Fibroblast of lung (primary cell): ENCODE results near the gene TMEM240. TPM values are rescaled to one million over a fixed set of nuclear protein-coding genes. Genes with fewer than 3 reads are reported as not detected.

ENCODE experiments used
- DNase-seq, 2 donors: peaks; one replicate each; pipeline versions ENCODE4 v3.0.0 to v3.0.0-alpha.2; 2010; ENCODE audit warnings: low read depth in 2 of 2
- H2AFZ ChIP-seq: 2 replicates; pipeline ENCODE4 v1.5.1; 2012; ENCODE audit warnings: low read length, control low read depth, inconsistent platforms
- H3K27ac ChIP-seq: 2 replicates; pipeline ENCODE4 v1.5.1; 2011; ENCODE audit warnings: low read length, control low read depth; ENCODE audit not compliant: insufficient read depth
- H3K27me3 ChIP-seq: 2 replicates; pipeline ENCODE4 v1.5.1; 2011; ENCODE audit warnings: mild to moderate bottlenecking, low read length; ENCODE audit not compliant: control insufficient read depth, insufficient read depth
- H3K36me3 ChIP-seq: 2 replicates; pipeline ENCODE4 v1.5.1; 2011; ENCODE audit warnings: low read length; ENCODE audit not compliant: control insufficient read depth, insufficient read depth
- H3K4me1 ChIP-seq: 2 replicates; pipeline ENCODE4 v1.5.1; 2011; ENCODE audit warnings: low read length; ENCODE audit not compliant: control insufficient read depth, insufficient read depth; ENCODE audit errors: extremely low read depth
- H3K4me2 ChIP-seq: 2 replicates; pipeline ENCODE4 v1.5.1; 2011; ENCODE audit warnings: low read length, control low read depth; ENCODE audit not compliant: insufficient read depth; ENCODE audit errors: extremely low read depth
- H3K4me3 ChIP-seq, 4 experiments: fragments of 200-600 bp in 1 of 4; sonication (generic) in 1 of 4; replicated peaks in 1 of 4; 2 replicates each; pipeline ENCODE4 v1.5.1; 2011 to 2016; ENCODE audit warnings: low read length in 4 of 4, low read depth in 3 of 4, mild to moderate bottlenecking in 3 of 4, control low read depth in 2 of 4, inconsistent platforms in 1 of 4, mixed read lengths in 1 of 4; ENCODE audit not compliant: insufficient read depth in 1 of 4; ENCODE audit errors: control extremely low read depth in 1 of 4
- H3K79me2 ChIP-seq: 2 replicates; pipeline ENCODE4 v1.5.1; 2012; ENCODE audit warnings: mild to moderate bottlenecking, low read length, inconsistent platforms; ENCODE audit not compliant: control insufficient read depth, insufficient read depth
- H3K9ac ChIP-seq: 2 replicates; pipeline ENCODE4 v1.5.1; 2011; ENCODE audit warnings: mild to moderate bottlenecking, low read length, control low read depth; ENCODE audit not compliant: insufficient read depth
- H3K9me3 ChIP-seq: 2 replicates; pipeline ENCODE4 v1.5.1; 2012; ENCODE audit warnings: low read depth, low read length; ENCODE audit not compliant: control insufficient read depth, insufficient read depth
- H4K20me1 ChIP-seq: 2 replicates; pipeline ENCODE4 v1.5.1; 2011; ENCODE audit warnings: low read length; ENCODE audit not compliant: control insufficient read depth, insufficient read depth; ENCODE audit errors: extremely low read depth
- EZH2 ChIP-seq: IDR thresholded peaks from 2 replicates; pipeline ENCODE4 v1.5.1; 2012; ENCODE audit warnings: low read length, control low read depth, mild to moderate bottlenecking; ENCODE audit errors: missing control alignments
- polyA plus RNA-seq, 2 donors: library from polyadenylated mRNA; depleted of rRNA in 1 of 2; stranded (reverse) in 1 of 2; unstranded in 1 of 2; fragments of >200 nt; gene quantifications; 2 replicates each; pipeline ENCODE4 v1.2.1, GENCODE V29; 2011 to 2012; ENCODE audit warnings: missing spikeins in 1 of 2
- total RNA-seq: library from RNA; depleted of rRNA; stranded (reverse); fragments of >200 nt; gene quantifications from 2 replicates; pipeline ENCODE4 v1.2.1, GENCODE V29; 2014
- TF ChIP-seq, protein P1 (sequence below), 2 donors: IDR thresholded peaks in 1 of 2; conservative IDR thresholded peaks in 1 of 2; 1 replicate in 1 of 2; 2 replicates in 1 of 2; pipeline ENCODE4 v1.5.1; 2011 to 2012; ENCODE audit warnings: low read length in 2 of 2, control low read depth in 1 of 2, inconsistent platforms in 1 of 2, low read depth in 1 of 2, mild to moderate bottlenecking in 1 of 2

Gene TMEM240
- total and polyA plus RNA-seq, 2 donors (not counting 1 experiment from before 2014, with no cell fraction given), result 1.4 to 5.4 TPM

DNA sequence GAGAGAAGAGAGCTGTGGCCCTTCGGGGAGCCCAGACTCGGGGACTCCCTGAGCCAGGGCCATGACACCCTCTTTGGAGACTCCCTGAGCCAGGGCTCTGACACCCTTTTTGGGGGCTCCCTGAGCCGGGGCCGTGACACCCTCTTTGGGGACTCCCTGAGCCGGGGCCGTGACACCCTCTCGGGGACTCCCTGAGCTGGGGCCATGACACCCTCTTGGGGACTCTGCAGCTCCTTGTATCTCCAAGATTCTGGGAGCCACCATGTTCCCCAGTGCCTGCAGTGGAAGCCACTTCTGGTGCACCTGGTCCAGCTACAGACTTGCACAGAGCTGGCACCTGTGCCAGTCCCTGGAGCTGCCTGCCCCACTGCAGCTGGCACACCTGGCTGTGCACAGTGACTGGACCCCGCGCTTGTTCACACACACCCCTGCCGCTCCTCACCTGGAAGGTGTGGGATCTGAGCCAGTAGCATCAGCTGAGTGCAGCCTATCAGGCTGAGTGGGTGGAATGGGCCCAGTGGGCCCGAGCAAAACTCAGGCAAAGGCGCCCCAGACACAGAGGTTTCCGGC, 38.0 kb upstream of the TMEM240 start:
- Histone ChIP-seq H2AFZ (no peak overlapping the region), H3K27ac (no peak overlapping the region), H3K4me2 (no peak overlapping the region), H3K79me2 (peaks cover 10% of the 10 kb centered on the region), H3K4me3 (no peak overlapping the region), H3K27me3 (peaks cover 11% of the 10 kb centered on the region), H3K9ac (no peak overlapping the region), H3K9me3 (no peaks in the 10 kb centered on the region), H4K20me1 (no peaks in the 10 kb centered on the region), H3K36me3 (no peaks in the 10 kb centered on the region), H3K4me1 (peaks cover 3% of the 10 kb centered on the region)
- TF ChIP-seq, protein P1, sequence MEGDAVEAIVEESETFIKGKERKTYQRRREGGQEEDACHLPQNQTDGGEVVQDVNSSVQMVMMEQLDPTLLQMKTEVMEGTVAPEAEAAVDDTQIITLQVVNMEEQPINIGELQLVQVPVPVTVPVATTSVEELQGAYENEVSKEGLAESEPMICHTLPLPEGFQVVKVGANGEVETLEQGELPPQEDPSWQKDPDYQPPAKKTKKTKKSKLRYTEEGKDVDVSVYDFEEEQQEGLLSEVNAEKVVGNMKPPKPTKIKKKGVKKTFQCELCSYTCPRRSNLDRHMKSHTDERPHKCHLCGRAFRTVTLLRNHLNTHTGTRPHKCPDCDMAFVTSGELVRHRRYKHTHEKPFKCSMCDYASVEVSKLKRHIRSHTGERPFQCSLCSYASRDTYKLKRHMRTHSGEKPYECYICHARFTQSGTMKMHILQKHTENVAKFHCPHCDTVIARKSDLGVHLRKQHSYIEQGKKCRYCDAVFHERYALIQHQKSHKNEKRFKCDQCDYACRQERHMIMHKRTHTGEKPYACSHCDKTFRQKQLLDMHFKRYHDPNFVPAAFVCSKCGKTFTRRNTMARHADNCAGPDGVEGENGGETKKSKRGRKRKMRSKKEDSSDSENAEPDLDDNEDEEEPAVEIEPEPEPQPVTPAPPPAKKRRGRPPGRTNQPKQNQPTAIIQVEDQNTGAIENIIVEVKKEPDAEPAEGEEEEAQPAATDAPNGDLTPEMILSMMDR (conservative IDR thresholded peaks at IDR 0.05 in 1 of 2, IDR thresholded peaks at IDR 0.05 in 1 of 2; ENCODE audit: low read depth in 1 of 2, low read length in 2 of 2), result no peak
- TF ChIP-seq EZH2, result no peak
- no peak for DNase-seq

DNA sequence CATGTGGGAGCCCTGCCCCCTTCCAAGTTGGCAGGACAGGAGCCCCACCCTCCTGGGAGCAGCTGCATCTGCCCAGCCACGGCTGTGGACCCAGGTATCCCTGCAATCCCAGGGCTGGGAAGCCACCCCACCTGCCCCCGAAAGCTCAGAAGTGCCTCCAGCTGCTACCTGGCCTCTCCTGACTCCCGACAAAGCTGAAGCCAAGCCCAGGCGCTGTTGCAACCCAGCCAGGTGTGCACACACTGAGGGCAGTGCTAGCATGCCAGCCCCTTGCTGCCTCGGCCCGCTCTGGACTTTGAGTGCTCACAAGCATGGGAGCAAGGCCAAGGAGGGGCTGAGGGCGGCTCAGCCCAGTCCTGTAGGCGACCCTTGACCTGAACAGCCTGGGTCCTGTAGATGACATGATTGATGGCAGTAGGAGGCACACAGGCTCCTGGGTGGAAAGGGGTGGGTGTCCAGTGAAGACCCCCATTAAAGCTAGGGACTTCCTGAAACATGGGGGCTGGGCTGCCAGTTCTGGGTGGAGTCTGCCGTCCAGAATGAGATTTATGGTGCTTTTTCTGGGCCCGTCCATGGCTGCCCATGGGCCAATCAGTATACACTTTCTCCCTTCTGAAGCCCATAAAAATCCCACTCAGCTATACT, 37.1 kb upstream of the TMEM240 start:
- Histone ChIP-seq H3K4me1 (peaks cover 6% of the 10 kb centered on the region), H3K27me3 (peaks cover 7% of the 10 kb centered on the region), H3K4me2 (no peak overlapping the region), H3K36me3 (no peaks in the 10 kb centered on the region), H3K9me3 (no peaks in the 10 kb centered on the region), H2AFZ (no peak overlapping the region), H3K4me3 (no peak overlapping the region), H3K27ac (no peak overlapping the region), H4K20me1 (no peaks in the 10 kb centered on the region), H3K9ac (no peak overlapping the region), H3K79me2 (peaks cover 19% of the 10 kb centered on the region)
- DNase-seq, result no peak
- no peak for TF ChIP-seq EZH2
- TF ChIP-seq, protein P1 (conservative IDR thresholded peaks at IDR 0.05 in 1 of 2, IDR thresholded peaks at IDR 0.05 in 1 of 2; ENCODE audit: low read depth in 1 of 2, low read length in 2 of 2), result no peak

DNA sequence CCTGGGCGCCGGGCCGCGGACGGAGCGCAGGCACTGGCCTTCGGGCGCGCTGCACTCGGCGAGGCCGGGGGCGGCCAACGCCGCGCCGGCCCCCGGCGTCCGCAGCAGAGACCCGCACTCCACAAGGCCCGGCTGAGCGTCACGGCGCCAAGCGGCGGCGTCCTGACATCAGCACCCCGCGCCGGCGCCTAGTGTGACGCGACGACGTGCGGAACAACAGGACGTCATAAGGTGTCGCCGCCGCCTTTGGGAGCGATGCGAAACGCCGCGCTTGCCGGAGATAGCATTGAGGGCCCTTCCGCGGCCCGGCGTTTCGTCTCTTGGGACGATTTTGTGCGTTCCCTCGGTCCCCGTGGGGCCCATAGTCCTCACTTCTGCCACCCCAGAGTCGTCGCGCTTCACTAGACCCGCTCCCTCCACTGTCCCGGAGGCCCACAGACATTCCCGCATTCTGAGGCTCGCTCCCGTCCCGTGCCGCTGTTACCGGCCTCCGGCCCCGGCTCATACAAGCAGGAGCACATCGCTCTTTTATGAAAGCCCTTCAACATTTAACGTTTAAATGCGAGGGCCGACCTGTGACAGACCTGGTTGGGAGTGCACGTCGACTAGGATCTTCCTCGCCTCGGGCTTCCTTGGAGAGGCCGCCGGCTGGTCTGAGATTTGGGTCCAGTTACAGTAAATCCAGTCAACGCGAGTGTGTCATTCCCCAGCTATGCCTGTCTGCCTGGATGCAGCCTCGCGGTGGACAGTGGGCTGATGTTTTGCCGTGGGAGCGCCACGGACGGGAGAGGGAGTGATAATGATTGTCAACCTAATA, 34.5 kb upstream of the TMEM240 start, which contains the start of gene SSU72:
SSU72 (minus strand) TSS at position 143 of the 817 bp plus-strand sequence. CDS start 306 bp downstream, outside the sequence.
- TF ChIP-seq, protein P1 (conservative IDR thresholded peaks at IDR 0.05 in 1 of 2, IDR thresholded peaks at IDR 0.05 in 1 of 2; ENCODE audit: low read depth in 1 of 2, low read length in 2 of 2), result no peak
- no peak for TF ChIP-seq EZH2
- Histone ChIP-seq H4K20me1 (no peaks in the 10 kb centered on the region), H3K79me2 (peaks cover 44% of the 10 kb centered on the region), H3K36me3 (peaks cover 1% of the 10 kb centered on the region), H2AFZ (peak within 1 kb of the TSS; percentile 57), H3K4me2 (peak within 1 kb of the TSS; percentile 99), H3K27ac (peak within 1 kb of the TSS; percentile 98), H3K27me3 (peaks cover 5% of the 10 kb centered on the region), H3K9me3 (no peaks in the 10 kb centered on the region), H3K4me3 (peak within 1 kb of the TSS; percentile 83 to 97 (median 90)), H3K9ac (peak within 1 kb of the TSS; percentile 100), H3K4me1 (peaks cover 6% of the 10 kb centered on the region)
- DNase-seq, result peak; percentile 90 to 94
